NB4 (cell line): ENCODE measurements around the gene ADD1.

ENCODE experiments used
- CTCF ChIP-seq: IDR thresholded peaks from one replicate; pipeline ENCODE4 v1.5.1; 2012; ENCODE audit warnings: low read depth, low read length
- MYC ChIP-seq: IDR thresholded peaks from 2 replicates; pipeline ENCODE4 v1.6.1; 2011; ENCODE audit warnings: low read depth, low read length

DNA sequence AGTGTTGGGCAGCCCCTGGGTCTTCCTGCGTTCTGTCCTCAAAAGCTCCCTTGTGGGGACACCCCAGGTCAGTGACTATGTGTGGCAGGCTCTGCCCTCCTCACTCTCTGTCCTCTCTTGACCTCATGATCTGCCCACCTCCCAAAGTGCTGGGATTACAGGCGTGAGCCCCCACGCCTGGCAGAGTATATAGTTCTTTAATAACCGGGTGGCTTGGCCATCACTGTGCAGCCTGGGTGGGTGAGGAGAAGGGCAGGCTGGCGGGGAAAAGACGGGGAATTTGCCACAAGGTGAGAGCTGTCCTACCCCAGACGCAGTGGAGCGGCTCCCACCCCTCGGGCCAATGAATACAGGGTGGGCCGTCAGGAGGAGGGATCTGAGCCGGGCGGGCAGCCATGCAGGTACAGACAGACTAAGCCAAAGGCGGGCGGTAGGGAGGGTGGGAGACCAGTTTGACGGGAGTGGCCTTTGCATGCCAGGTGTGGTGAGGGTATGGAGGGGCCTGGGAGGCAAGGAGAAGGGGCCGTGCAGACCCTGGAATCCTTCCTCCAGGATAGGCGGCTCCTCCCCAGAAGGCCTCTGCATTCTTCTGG is 48.2 kb upstream of the ADD1 start:
- TF ChIP-seq CTCF: no peak
- no peak for TF ChIP-seq MYC
